B cell (primary cell): ENCODE measurements around the gene VPS11. TPM values are rescaled to one million over a fixed set of nuclear protein-coding genes. Genes with fewer than 3 reads are reported as not detected.

Source experiments
- ATAC-seq: fragments of 200-7000 bp; cut with Tn5 transposase; one replicate; pipeline ENCODE4 v1.10.0; 2021; ENCODE audit warnings: low read depth, mild to moderate bottlenecking, moderate number of reproducible peaks, moderate library complexity
- CTCF ChIA-PET: fragments of 350-600 bp; sonication (Branson Sonifier 250); formaldehyde crosslinking; loops from one replicate; lab custom pipeline; 2021; ENCODE audit warnings: antibody characterized with exemption, inconsistent platforms; lab: Charles Lee
- POLR2A ChIA-PET: fragments of 350-600 bp; sonication (Branson Sonifier 250); formaldehyde crosslinking; loops from one replicate; lab custom pipeline; 2021; ENCODE audit warnings: antibody characterized with exemption; lab: Charles Lee
- DNase-seq: peaks from one replicate; pipeline ENCODE4 v3.0.0; 2013
- H2AFZ ChIP-seq: 2 replicates; pipeline ENCODE4 v1.6.1; 2012; ENCODE audit warnings: mild to moderate bottlenecking, low read depth, low read length; ENCODE audit not compliant: insufficient read depth, poor library complexity, severe bottlenecking
- H3K27ac ChIP-seq, 2 donors: 1 replicate in 1 of 2; 2 replicates in 1 of 2; pipeline ENCODE4 v1.5.1; 2012 to 2013; ENCODE audit warnings: low read length in 2 of 2, mild to moderate bottlenecking in 2 of 2, moderate library complexity in 1 of 2
- H3K27me3 ChIP-seq, 4 experiments: fragments of 200-600 bp in 1 of 4; sonication (generic) in 1 of 4; replicated peaks in 1 of 4; 1 replicate in 2 of 4; 2 replicates in 2 of 4; pipeline versions ENCODE4 v1.6.1 to v1.7.0; 2013 to 2016; ENCODE audit warnings: low read length in 3 of 4, mild to moderate bottlenecking in 2 of 4, mixed read lengths in 1 of 4, moderate library complexity in 1 of 4; ENCODE audit not compliant: insufficient read depth in 4 of 4, control insufficient read depth in 3 of 4; ENCODE audit errors: control extremely low read depth in 1 of 4
- H3K36me3 ChIP-seq, 2 experiments: replicated peaks in 1 of 2; 1 replicate in 1 of 2; 2 replicates in 1 of 2; pipeline versions ENCODE4 v1.6.1 to v1.7.1; 2013; ENCODE audit warnings: low read length in 1 of 2; ENCODE audit not compliant: insufficient read depth in 2 of 2, control insufficient read depth in 1 of 2; ENCODE audit errors: control extremely low read depth in 1 of 2, extremely low read depth in 1 of 2
- H3K4me1 ChIP-seq, 2 donors: fragments of 200-600 bp in 1 of 2; sonication (generic) in 1 of 2; 1 replicate in 1 of 2; 2 replicates in 1 of 2; pipeline versions ENCODE4 v1.5.1 to v1.6.1; 2013 to 2017; ENCODE audit warnings: low read length in 2 of 2; ENCODE audit not compliant: control insufficient read depth in 2 of 2, insufficient read depth in 2 of 2
- H3K4me2 ChIP-seq: replicated peaks from 2 replicates; pipeline ENCODE3; 2012; ENCODE audit warnings: mild to moderate bottlenecking, low read depth, low read length; ENCODE audit not compliant: poor library complexity, severe bottlenecking
- H3K4me3 ChIP-seq, 5 experiments: fragments of 200-600 bp in 1 of 5; sonication (generic) in 1 of 5; 1 replicate in 3 of 5; 2 replicates in 2 of 5; pipeline versions ENCODE4 v1.5.1 to v1.7.0; 2011 to 2016; ENCODE audit warnings: low read length in 4 of 5, mild to moderate bottlenecking in 4 of 5, low read depth in 2 of 5, control low read depth in 1 of 5, moderate library complexity in 1 of 5; ENCODE audit not compliant: insufficient read depth in 1 of 5; ENCODE audit errors: control extremely low read depth in 1 of 5, extremely low read depth in 1 of 5
- H3K79me2 ChIP-seq: fragments of 200-600 bp; sonication (generic); one replicate; pipeline ENCODE4 v1.6.0; 2016; ENCODE audit warnings: low read length; ENCODE audit not compliant: control insufficient read depth, insufficient read depth
- H3K9ac ChIP-seq: fragments of 200-600 bp; sonication (generic); 2 replicates; pipeline ENCODE4 v1.6.1; 2017; ENCODE audit warnings: mild to moderate bottlenecking, low read length, moderate library complexity
- H3K9me3 ChIP-seq, 3 donors: one replicate each; pipeline versions ENCODE4 v1.6.1 to v1.7.1; 2013; ENCODE audit warnings: low read length in 2 of 3; ENCODE audit not compliant: control insufficient read depth in 2 of 3, insufficient read depth in 1 of 3; ENCODE audit errors: control extremely low read depth in 1 of 3
- H4K20me1 ChIP-seq: 2 replicates; pipeline ENCODE4 v1.6.0; 2012; ENCODE audit warnings: mild to moderate bottlenecking, low read length; ENCODE audit not compliant: insufficient read depth, control insufficient read depth, poor library complexity, severe bottlenecking
- H3K27ac Mint-ChIP-seq: one replicate; pipeline ENCODE4 v1.8.0; 2021; ENCODE audit warnings: mixed read lengths
- H3K27me3 Mint-ChIP-seq: one replicate; pipeline ENCODE4 v1.8.0; 2021; ENCODE audit warnings: mixed read lengths
- H3K4me1 Mint-ChIP-seq: one replicate; pipeline ENCODE4 v1.8.0; 2021; ENCODE audit warnings: mixed read lengths
- H3K4me3 Mint-ChIP-seq: one replicate; pipeline ENCODE4 v1.8.0; 2021; ENCODE audit warnings: mixed read lengths
- H3K9me3 Mint-ChIP-seq: one replicate; pipeline ENCODE4 v1.8.0; 2022; ENCODE audit warnings: mixed read lengths; ENCODE audit not compliant: insufficient read depth
- CTCF ChIP-seq: fragments of 200-600 bp; IDR thresholded peaks from one replicate; pipeline ENCODE4 v1.8.0; 2022; ENCODE audit warnings: antibody characterized with exemption, mild to moderate bottlenecking
- EZH2 ChIP-seq: IDR thresholded peaks from 2 replicates; pipeline ENCODE4 v1.6.1; 2012; ENCODE audit warnings: borderline replicate concordance, low read depth, mild to moderate bottlenecking, moderate library complexity, low read length; ENCODE audit not compliant: insufficient read depth, poor library complexity, severe bottlenecking
- WGBS: methylation state at CpG from one replicate; pipeline ENCODE4 v1.1.5; 2013; ENCODE audit warnings: missing lambda C conversion rate; ENCODE audit not compliant: insufficient coverage; 5-methylcytosine and 5-hydroxymethylcytosine counted together
- intact Hi-C: fragments of 100-400 bp; cut with micrococcal nuclease; formaldehyde crosslinking; loops from one replicate; pipeline ENCODE4 v1.10.0; 2022
- polyA plus RNA-seq: library from polyadenylated mRNA; depleted of rRNA; stranded (reverse); fragments of >200 nt; gene quantifications from 2 replicates; pipeline ENCODE4 v1.2.3, GENCODE V29; 2012
- total RNA-seq, 2 donors: library from RNA; stranded (reverse); fragments of 120-200 nt in 1 of 2; gene quantifications; 1 replicate in 1 of 2; 2 replicates in 1 of 2; pipeline versions ENCODE4 v1.2.3 to v1.2.4, GENCODE V29; 2013 to 2022

The VPS11 gene
- total and polyA plus RNA-seq, 2 donors (not counting 1 experiment from before 2014, with no cell fraction given) = 35.7 to 64.7 TPM

- 1% methylated on average over 11 of the region's 13 CpGs for WGBS
- CTCF ChIA-PET = interaction anchor here (0.8 to 2.8 kb wide), 6 partner anchors 9 to 55 kb away, joined by 3 to 13 read pairs (median 5); partner anchors contain the start of genes DPAGT1, HYOU1 and VPS11
- Histone ChIP-seq H3K27ac (peak overlapping the region; percentile 45 to 79), H4K20me1 (no peaks in the 10 kb centered on the region), H2AFZ (peak overlapping the region; percentile 99), H3K4me3 (peak overlapping the region; percentile 74 to 90 (median 81)), H3K4me1 (peaks cover 12 to 21% of the 10 kb centered on the region in 2 donors), H3K27me3 (no peaks in the 10 kb centered on the region), H3K9me3 (no peaks in the 10 kb centered on the region), H3K79me2 (peaks cover 20% of the 10 kb centered on the region), H3K36me3 (peaks cover 0 to 25% of the 10 kb centered on the region in 2 experiments), H3K4me2 (peak overlapping the region; percentile 92), H3K9ac (peak overlapping the region; percentile 82)
- Mint-ChIP-seq H3K27ac (peak overlapping the region; percentile 95), H3K9me3 (no peaks in the 10 kb centered on the region), H3K4me1 (peaks cover 24% of the 10 kb centered on the region), H3K4me3 (peak overlapping the region; percentile 98), H3K27me3 (no peaks in the 10 kb centered on the region)
- POLR2A ChIA-PET = interaction anchor here (0.6 to 1.8 kb wide), 9 partner anchors 9 to 172 kb away, joined by 3 to 16 read pairs (median 5); partner anchors contain the start of genes C2CD2L, DPAGT1 and VPS11
- intact Hi-C loops = loop anchor here (1.0 kb wide), 3 partner anchors 10 to 22 kb away; partner anchors contain the start of genes C2CD2L and DPAGT1
- ATAC-seq (no peak), DNase-seq (no peak)
- TF ChIP-seq CTCF (no peak), EZH2 (no peak)
Measured at GRCh38 chr11:119085437-119085847, 17.8 kb downstream of the VPS11 start.

- CTCF ChIA-PET = interaction anchor here (0.6 to 1.0 kb wide), 2 partner anchors 20 to 226 kb away, joined by 3 read pairs; partner anchors contain the start of gene VPS11
- no peaks in the 10 kb centered on the region for H3K27me3 Mint-ChIP-seq
Measured at GRCh38 chr11:119087123-119087522, 19.5 kb downstream of the VPS11 start.

More at GRCh38 chr11:119087123-119087522, 19.5 kb downstream of the VPS11 start:
- no peaks in the 10 kb centered on the region for H3K27me3 ChIP-seq
- peak overlapping the region; percentile 37 for H3K4me3 Mint-ChIP-seq
- intact Hi-C loops = no loop called here
- DNase-seq = no peak
- peaks cover 28% of the 10 kb centered on the region for H3K79me2 ChIP-seq
- TF ChIP-seq EZH2 = no peak
- no peak for TF ChIP-seq CTCF
- no peak overlapping the region for H3K9ac ChIP-seq
- H3K36me3 ChIP-seq = peaks cover 0 to 9% of the 10 kb centered on the region in 2 experiments
- H3K27ac Mint-ChIP-seq = peak overlapping the region; percentile 50
- H3K9me3 Mint-ChIP-seq = no peaks in the 10 kb centered on the region
- no peak overlapping the region for H3K27ac ChIP-seq
- 84% methylated on average over 6 of the region's 6 CpGs for WGBS
- no peak overlapping the region for H3K4me2 ChIP-seq
- H3K4me1 Mint-ChIP-seq = peaks cover 27% of the 10 kb centered on the region
- H3K4me3 ChIP-seq = no peak overlapping the region
- POLR2A ChIA-PET = interaction anchor here (0.6 to 1.1 kb wide), 3 partner anchors 8 to 202 kb away, joined by 3 to 9 read pairs (median 4); partner anchors contain the start of gene HINFP
- H3K9me3 ChIP-seq = no peaks in the 10 kb centered on the region
- H2AFZ ChIP-seq = no peak overlapping the region
- H3K4me1 ChIP-seq = peaks cover 12 to 21% of the 10 kb centered on the region in 2 donors
- ATAC-seq = no peak
- H4K20me1 ChIP-seq = no peaks in the 10 kb centered on the region
